Ishikawa (cell line): Measurements from ENCODE around the gene CMTM8.
A peak's percentile ranks its signal among the peaks of the same experiment; 100 is the strongest.

Experiments
- CEBPB ChIP-seq: IDR thresholded peaks from 2 replicates; pipeline ENCODE4 v1.6.1; 2012
- CREB1 ChIP-seq: IDR thresholded peaks from 2 replicates; pipeline ENCODE4 v1.6.1; 2012; ENCODE audit warnings: low read depth
- EGR1 ChIP-seq: IDR thresholded peaks from 2 replicates; pipeline ENCODE4 v1.6.1; 2012
- EP300 ChIP-seq: IDR thresholded peaks from 2 replicates; pipeline ENCODE4 v1.6.1; 2012; ENCODE audit warnings: borderline replicate concordance
- FOXM1 ChIP-seq: IDR thresholded peaks from 2 replicates; pipeline ENCODE4 v1.6.1; 2012; ENCODE audit warnings: low read depth, borderline replicate concordance
- MAX ChIP-seq: IDR thresholded peaks from 2 replicates; pipeline ENCODE4 v1.6.1; 2012
- NFIC ChIP-seq: IDR thresholded peaks from 2 replicates; pipeline ENCODE4 v1.6.1; 2012
- RAD21 ChIP-seq: IDR thresholded peaks from 2 replicates; pipeline ENCODE4 v1.6.1; 2012; ENCODE audit warnings: low read depth
- TAF1 ChIP-seq: IDR thresholded peaks from 2 replicates; pipeline ENCODE4 v1.6.1; 2012; ENCODE audit warnings: low read depth, mild to moderate bottlenecking
- TCF12 ChIP-seq: IDR thresholded peaks from 2 replicates; pipeline ENCODE4 v1.6.1; 2012; ENCODE audit warnings: low read depth
- TEAD4 ChIP-seq: IDR thresholded peaks from 2 replicates; pipeline ENCODE4 v1.6.1; 2012
- USF1 ChIP-seq: IDR thresholded peaks from 2 replicates; pipeline ENCODE4 v1.6.1; 2012
- YY1 ChIP-seq: IDR thresholded peaks from 2 replicates; pipeline ENCODE4 v1.6.1; 2012; ENCODE audit warnings: low read depth
- ZBTB7A ChIP-seq: IDR thresholded peaks from 2 replicates; pipeline ENCODE4 v1.6.1; 2012; ENCODE audit warnings: low read depth
- TF ChIP-seq, protein P1 (sequence below): IDR thresholded peaks from 2 replicates; pipeline ENCODE4 v1.6.1; 2012; ENCODE audit warnings: low read depth, mild to moderate bottlenecking

Gene CMTM8

GRCh38 chr3:32372213-32372490 lies 133.7 kb downstream of the CMTM8 start:
- TF ChIP-seq TEAD4 (no peak), RAD21 (no peak), MAX (no peak), TAF1 (no peak), USF1 (no peak)
- TF ChIP-seq, protein P1, sequence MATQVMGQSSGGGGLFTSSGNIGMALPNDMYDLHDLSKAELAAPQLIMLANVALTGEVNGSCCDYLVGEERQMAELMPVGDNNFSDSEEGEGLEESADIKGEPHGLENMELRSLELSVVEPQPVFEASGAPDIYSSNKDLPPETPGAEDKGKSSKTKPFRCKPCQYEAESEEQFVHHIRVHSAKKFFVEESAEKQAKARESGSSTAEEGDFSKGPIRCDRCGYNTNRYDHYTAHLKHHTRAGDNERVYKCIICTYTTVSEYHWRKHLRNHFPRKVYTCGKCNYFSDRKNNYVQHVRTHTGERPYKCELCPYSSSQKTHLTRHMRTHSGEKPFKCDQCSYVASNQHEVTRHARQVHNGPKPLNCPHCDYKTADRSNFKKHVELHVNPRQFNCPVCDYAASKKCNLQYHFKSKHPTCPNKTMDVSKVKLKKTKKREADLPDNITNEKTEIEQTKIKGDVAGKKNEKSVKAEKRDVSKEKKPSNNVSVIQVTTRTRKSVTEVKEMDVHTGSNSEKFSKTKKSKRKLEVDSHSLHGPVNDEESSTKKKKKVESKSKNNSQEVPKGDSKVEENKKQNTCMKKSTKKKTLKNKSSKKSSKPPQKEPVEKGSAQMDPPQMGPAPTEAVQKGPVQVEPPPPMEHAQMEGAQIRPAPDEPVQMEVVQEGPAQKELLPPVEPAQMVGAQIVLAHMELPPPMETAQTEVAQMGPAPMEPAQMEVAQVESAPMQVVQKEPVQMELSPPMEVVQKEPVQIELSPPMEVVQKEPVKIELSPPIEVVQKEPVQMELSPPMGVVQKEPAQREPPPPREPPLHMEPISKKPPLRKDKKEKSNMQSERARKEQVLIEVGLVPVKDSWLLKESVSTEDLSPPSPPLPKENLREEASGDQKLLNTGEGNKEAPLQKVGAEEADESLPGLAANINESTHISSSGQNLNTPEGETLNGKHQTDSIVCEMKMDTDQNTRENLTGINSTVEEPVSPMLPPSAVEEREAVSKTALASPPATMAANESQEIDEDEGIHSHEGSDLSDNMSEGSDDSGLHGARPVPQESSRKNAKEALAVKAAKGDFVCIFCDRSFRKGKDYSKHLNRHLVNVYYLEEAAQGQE = no peak

DNA sequence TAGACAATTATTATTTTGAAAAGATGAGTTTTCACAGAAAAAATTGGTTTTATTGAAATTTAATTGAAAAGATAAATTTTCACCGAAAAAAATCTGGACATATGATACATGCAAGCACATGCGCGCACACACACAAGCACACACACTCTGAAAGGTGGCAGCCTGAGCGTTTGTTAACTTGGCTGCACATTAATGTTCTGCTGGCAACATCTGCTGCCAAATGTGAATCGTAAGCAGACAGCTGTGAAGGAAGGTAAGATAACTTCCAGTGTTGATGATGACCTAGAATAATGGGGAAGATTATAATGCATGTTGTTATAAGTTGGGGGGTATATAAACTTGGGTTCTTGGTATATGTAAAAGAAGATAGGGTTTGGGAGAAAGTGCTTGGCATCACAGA lies 134.8 kb downstream of the CMTM8 start:
- TF ChIP-seq MAX = no peak
- no peak for TF ChIP-seq ZBTB7A
- no peak for TF ChIP-seq USF1
- TF ChIP-seq EP300 = no peak
- no peak for TF ChIP-seq CEBPB
- no peak for TF ChIP-seq CREB1

DNA sequence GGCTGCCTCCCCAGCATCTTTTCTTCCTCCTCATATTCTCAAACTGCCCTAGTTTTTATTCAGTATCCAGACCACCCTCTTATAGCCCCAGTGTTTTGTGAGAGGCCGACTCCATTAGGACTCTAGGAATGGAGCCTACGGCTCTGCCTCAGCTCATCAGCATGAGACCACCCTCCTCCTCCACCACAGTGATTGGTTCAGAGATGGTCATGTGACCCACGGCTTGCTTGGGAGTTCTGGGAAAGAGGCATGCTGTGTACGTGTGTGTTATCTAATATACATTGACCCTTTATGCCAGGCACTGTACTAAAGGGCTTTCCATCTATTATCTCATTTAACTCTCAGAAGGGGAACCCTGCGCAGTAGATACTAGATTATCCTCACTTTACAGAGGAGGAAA lies 135.4 kb downstream of the CMTM8 start:
- TF ChIP-seq EGR1 (no peak), USF1 (peak; percentile 77)

GRCh38 chr3:32374788-32375595 lies 136.5 kb downstream of the CMTM8 start:
- TF ChIP-seq RAD21 (peak; percentile 68), ZBTB7A (no peak)

DNA sequence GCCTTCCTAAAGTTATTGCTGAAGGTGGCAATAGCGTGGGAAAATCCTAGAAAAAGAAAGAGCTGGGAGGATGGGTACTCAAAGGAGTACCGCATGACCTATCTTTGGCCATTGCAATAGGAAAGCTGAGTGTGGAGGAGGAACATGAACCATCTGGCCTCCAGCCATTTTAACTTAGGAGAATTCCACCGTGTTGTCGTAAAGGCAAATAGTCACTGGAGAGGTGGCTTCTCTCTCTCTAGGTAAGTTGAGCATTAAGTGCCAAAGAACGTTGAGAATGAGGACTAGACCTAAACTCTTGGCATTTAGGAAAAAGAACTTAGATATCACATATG lies 137.1 kb downstream of the CMTM8 start:
- TF ChIP-seq EGR1 (no peak), FOXM1 (no peak), USF1 (no peak), CREB1 (no peak), TCF12 (no peak), MAX (no peak)

GRCh38 chr3:32376115-32376514 lies 137.6 kb downstream of the CMTM8 start:
- TF ChIP-seq TAF1 (no peak), NFIC (peak; percentile 13; the same call in 1 of the 2 replicates), EP300 (peak; percentile 28; the same call in 1 of the 2 replicates)

GRCh38 chr3:32379831-32380500 lies 141.5 kb downstream of the CMTM8 start:
- TF ChIP-seq CEBPB (no peak), EGR1 (no peak)

GRCh38 chr3:32381922-32382321 lies 143.4 kb downstream of the CMTM8 start:
- TF ChIP-seq ZBTB7A = no peak
- no peak for TF ChIP-seq YY1
- TF ChIP-seq EP300 = no peak
- TF ChIP-seq MAX = no peak
- no peak for TF ChIP-seq TCF12
- no peak for TF ChIP-seq EGR1
- TF ChIP-seq TEAD4 = no peak
- TF ChIP-seq RAD21 = no peak
- TF ChIP-seq FOXM1 = no peak
- TF ChIP-seq USF1 = no peak
